Tibial nerve (tissue), 4 donors: ENCODE data around the gene GCLM. TPM values are rescaled to one million over a fixed set of nuclear protein-coding genes. Genes with fewer than 3 reads are reported as not detected.
"Not testable (repeated sequence)": the region's sequence is repeated elsewhere in the genome, so short reads cannot be mapped to it uniquely, and the experiment has no call there.

ENCODE experiments used
- DNase-seq, 2 donors: peaks; one replicate each; pipeline ENCODE4 v3.0.0-alpha.2; 2019; ENCODE audit warnings: low spot score in 2 of 2
- H3K27ac ChIP-seq, 4 donors: fragments of 200-600 bp; sonication (generic) in 3 of 4; one replicate each; pipeline ENCODE4 v1.5.1; 2017 to 2019; ENCODE audit warnings: mild to moderate bottlenecking in 1 of 4
- H3K27me3 ChIP-seq, 2 donors: fragments of 200-600 bp; sonication (generic) in 1 of 2; one replicate each; pipeline versions ENCODE4 v1.5.1 to v1.6.0; 2017 to 2019
- H3K36me3 ChIP-seq, 3 donors: fragments of 200-600 bp; sonication (generic); one replicate each; pipeline ENCODE4 v1.5.1; 2018 to 2019
- H3K4me1 ChIP-seq, 4 donors: fragments of 200-600 bp; sonication (generic) in 3 of 4; one replicate each; pipeline ENCODE4 v1.5.1; 2017 to 2019
- H3K4me3 ChIP-seq, 4 donors: fragments of 200-600 bp; sonication (generic) in 3 of 4; one replicate each; pipeline ENCODE4 v1.5.1; 2017 to 2019; ENCODE audit warnings: mild to moderate bottlenecking in 1 of 4, moderate library complexity in 1 of 4
- H3K9me3 ChIP-seq, 4 donors: fragments of 200-600 bp; sonication (generic) in 3 of 4; one replicate each; pipeline ENCODE4 v1.5.1; 2017 to 2019
- EP300 ChIP-seq, 2 donors: sonication (generic); formaldehyde crosslinking; IDR thresholded peaks; one replicate each; pipeline ENCODE4 v1.6.1; 2017; ENCODE audit warnings: antibody characterized with exemption in 2 of 2, mild to moderate bottlenecking in 1 of 2
- POLR2A ChIP-seq, 2 donors: fragments of 450-650 bp; IDR thresholded peaks; one replicate each; pipeline ENCODE4 v1.6.1; 2017; ENCODE audit warnings: antibody characterized with exemption in 2 of 2, mild to moderate bottlenecking in 2 of 2, moderate library complexity in 2 of 2
- WGBS, 2 donors: methylation state at CpG; one replicate each; pipeline ENCODE4 v1.1.5; 2018; 5-methylcytosine and 5-hydroxymethylcytosine counted together
- total RNA-seq, 4 donors: library from RNA; depleted of rRNA; stranded (reverse); fragments of >200 nt; gene quantifications; one replicate each; pipeline ENCODE4 v1.1.0, GENCODE V29; 2016
- TF ChIP-seq, protein P1 (sequence below), 5 experiments: fragments of 200-600 bp in 3 of 5; fragments of 450-650 bp in 2 of 5; sonication (generic) in 3 of 5; IDR thresholded peaks; one replicate each; pipeline ENCODE4 v1.5.1; 2016 to 2019; ENCODE audit warnings: antibody characterized with exemption in 5 of 5, mild to moderate bottlenecking in 3 of 5, moderate library complexity in 2 of 5

The GCLM gene, protein sequence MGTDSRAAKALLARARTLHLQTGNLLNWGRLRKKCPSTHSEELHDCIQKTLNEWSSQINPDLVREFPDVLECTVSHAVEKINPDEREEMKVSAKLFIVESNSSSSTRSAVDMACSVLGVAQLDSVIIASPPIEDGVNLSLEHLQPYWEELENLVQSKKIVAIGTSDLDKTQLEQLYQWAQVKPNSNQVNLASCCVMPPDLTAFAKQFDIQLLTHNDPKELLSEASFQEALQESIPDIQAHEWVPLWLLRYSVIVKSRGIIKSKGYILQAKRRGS
- 10 to 100 TPM; 13.1 to 36.3 (median 19.1) TPM for total RNA-seq

GRCh38 chr1:93909146-93910050 lies at the start of gene GCLM:
Gene GCLM, minus strand, starts transcription at chr1:93909430. Its CDS starts 267 bp downstream, at chr1:93909163.
- peak; percentile 73 to 75 for DNase-seq
- H3K27me3 ChIP-seq, result no peaks in the 10 kb centered on the region
- peaks cover 0 to 11% (median 0%) of the 10 kb centered on the region in 4 donors for H3K9me3 ChIP-seq
- H3K4me1 ChIP-seq, result peaks cover 0 to 31% (median 8%) of the 10 kb centered on the region in 4 donors
- H3K4me3 ChIP-seq, result peak within 1 kb of the TSS; percentile 58 to 95 (median 80)
- TF ChIP-seq POLR2A (IDR thresholded peaks at IDR 0.05) (peak; percentile 17 to 48), EP300 (IDR thresholded peaks at IDR 0.05) (peak in 1 of 2 donors; percentile 75)
- TF ChIP-seq, protein P1, sequence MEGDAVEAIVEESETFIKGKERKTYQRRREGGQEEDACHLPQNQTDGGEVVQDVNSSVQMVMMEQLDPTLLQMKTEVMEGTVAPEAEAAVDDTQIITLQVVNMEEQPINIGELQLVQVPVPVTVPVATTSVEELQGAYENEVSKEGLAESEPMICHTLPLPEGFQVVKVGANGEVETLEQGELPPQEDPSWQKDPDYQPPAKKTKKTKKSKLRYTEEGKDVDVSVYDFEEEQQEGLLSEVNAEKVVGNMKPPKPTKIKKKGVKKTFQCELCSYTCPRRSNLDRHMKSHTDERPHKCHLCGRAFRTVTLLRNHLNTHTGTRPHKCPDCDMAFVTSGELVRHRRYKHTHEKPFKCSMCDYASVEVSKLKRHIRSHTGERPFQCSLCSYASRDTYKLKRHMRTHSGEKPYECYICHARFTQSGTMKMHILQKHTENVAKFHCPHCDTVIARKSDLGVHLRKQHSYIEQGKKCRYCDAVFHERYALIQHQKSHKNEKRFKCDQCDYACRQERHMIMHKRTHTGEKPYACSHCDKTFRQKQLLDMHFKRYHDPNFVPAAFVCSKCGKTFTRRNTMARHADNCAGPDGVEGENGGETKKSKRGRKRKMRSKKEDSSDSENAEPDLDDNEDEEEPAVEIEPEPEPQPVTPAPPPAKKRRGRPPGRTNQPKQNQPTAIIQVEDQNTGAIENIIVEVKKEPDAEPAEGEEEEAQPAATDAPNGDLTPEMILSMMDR (IDR thresholded peaks at IDR 0.05), result peak; percentile 80 to 97 (median 97)
- WGBS, 2 donors, result 1 to 3% methylated on average over 20 to 82 of the region's 102 CpGs
- peak within 1 kb of the TSS; percentile 67 to 87 (median 86) for H3K27ac ChIP-seq
- no peaks in the 10 kb centered on the region for H3K36me3 ChIP-seq

DNA sequence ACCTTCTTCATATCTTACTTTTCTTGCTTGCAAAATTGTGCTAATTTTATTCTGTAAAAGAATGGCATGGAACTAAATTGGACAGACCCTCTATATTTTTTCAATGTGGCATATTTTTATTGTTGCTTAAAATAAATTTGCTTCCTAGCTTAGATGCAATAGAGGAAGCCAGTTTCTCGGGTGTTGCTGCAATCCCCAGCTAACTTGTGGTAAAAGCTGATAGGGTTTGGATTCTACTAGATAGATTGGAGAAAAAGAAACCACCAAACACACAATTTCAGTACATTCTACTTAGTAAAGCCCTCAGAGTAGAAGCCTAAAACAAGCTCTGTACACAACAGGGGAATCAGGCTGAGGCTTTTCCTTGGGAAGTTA lies 49.5 kb upstream of the GCLM start:
- H3K4me1 ChIP-seq, result no peaks in the 10 kb centered on the region
- DNase-seq, result no peak
- 53 to 59% methylated on average over 1 of the region's 1 CpG for WGBS, 2 donors
- H3K36me3 ChIP-seq, result no peaks in the 10 kb centered on the region
- TF ChIP-seq POLR2A (IDR thresholded peaks at IDR 0.05), result no peak
- TF ChIP-seq, protein P1 (IDR thresholded peaks at IDR 0.05), result no peak
- TF ChIP-seq EP300 (IDR thresholded peaks at IDR 0.05), result no peak
- H3K4me3 ChIP-seq, result no peak overlapping the region
- no peak overlapping the region for H3K27ac ChIP-seq
- H3K9me3 ChIP-seq, result peaks cover 0 to 26% (median 0%) of the 10 kb centered on the region in 4 donors
- H3K27me3 ChIP-seq, result no peaks in the 10 kb centered on the region

GRCh38 chr1:93958032-93958725 lies 48.9 kb upstream of the GCLM start:
- H3K4me1 ChIP-seq, result no peaks in the 10 kb centered on the region
- H3K27me3 ChIP-seq, result no peaks in the 10 kb centered on the region
- 53 to 59% methylated on average over 1 of the region's 1 CpG for WGBS, 2 donors
- no peak overlapping the region for H3K27ac ChIP-seq
- H3K4me3 ChIP-seq, result no peak overlapping the region
- TF ChIP-seq, protein P1 (IDR thresholded peaks at IDR 0.05), result no peak
- TF ChIP-seq EP300 (IDR thresholded peaks at IDR 0.05), result no peak
- no peak for TF ChIP-seq POLR2A (IDR thresholded peaks at IDR 0.05)
- DNase-seq, result no peak
- H3K9me3 ChIP-seq, result peaks cover 0 to 26% (median 0%) of the 10 kb centered on the region in 4 donors
- no peaks in the 10 kb centered on the region for H3K36me3 ChIP-seq

GRCh38 chr1:93955765-93956164 lies 46.5 kb upstream of the GCLM start:
- H3K27me3 ChIP-seq, result no peaks in the 10 kb centered on the region
- 69% methylated on average over 1 of the region's 1 CpG for WGBS, 2 donors
- H3K27ac ChIP-seq, result no peak overlapping the region
- peaks cover 0 to 35% (median 2%) of the 10 kb centered on the region in 4 donors for H3K9me3 ChIP-seq
- no peaks in the 10 kb centered on the region for H3K4me1 ChIP-seq
- H3K36me3 ChIP-seq, result no peaks in the 10 kb centered on the region
- TF ChIP-seq EP300 (IDR thresholded peaks at IDR 0.05) (no peak), POLR2A (IDR thresholded peaks at IDR 0.05) (no peak)
- TF ChIP-seq, protein P1 (IDR thresholded peaks at IDR 0.05), result no peak
- no peak overlapping the region for H3K4me3 ChIP-seq
- DNase-seq, result no peak

- not testable (repeated sequence) for H3K36me3 ChIP-seq, DNase-seq, H3K4me1 ChIP-seq, H3K27ac ChIP-seq, H3K27me3 ChIP-seq, H3K4me3 ChIP-seq, H3K9me3 ChIP-seq
- 57 to 63% methylated on average over 2 of the region's 2 CpGs for WGBS, 2 donors
Observed at GRCh38 chr1:93947002-93947686, 37.9 kb upstream of the GCLM start.
